Activated CD4-positive, CD25-positive, alpha-beta regulatory T cell treated with anti-CD3 and anti-CD28 coated beads, Interleukin-2, amount 50 U/mL, for 16 hours (primary cell): ENCODE measurements around the gene ATP1A1.

Experiments used
- DNase-seq: peaks from one replicate; pipeline ENCODE4 v3.0.0-alpha.2; 2020; ENCODE audit warnings: low read depth, low spot score

ATP1A1 gene

GRCh38 chr1:116345011-116345410, 28.0 kb upstream of the ATP1A1 start:
- no peak for DNase-seq

DNA sequence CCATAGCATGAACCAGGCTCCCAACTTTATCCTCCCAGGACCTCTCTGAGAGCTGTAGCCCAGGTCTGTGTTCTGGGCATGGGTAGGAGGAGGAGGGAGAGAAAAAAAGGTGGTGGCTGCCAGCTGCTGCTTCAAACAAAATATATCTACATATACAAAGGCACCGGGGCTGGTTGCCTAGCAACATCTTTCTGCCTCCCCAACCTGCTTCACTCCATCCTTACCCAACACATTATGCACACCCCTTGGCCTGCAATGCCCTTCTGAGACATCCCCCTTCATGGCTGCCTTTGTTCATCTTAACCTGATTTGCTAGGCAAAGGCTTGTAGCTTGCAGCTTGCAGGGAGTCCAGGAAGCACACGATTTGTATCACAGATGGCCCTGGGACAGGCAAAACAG, 27.2 kb upstream of the ATP1A1 start:
- DNase-seq = no peak

GRCh38 chr1:116346943-116347673, 25.9 kb upstream of the ATP1A1 start:
- DNase-seq = no peak

DNA sequence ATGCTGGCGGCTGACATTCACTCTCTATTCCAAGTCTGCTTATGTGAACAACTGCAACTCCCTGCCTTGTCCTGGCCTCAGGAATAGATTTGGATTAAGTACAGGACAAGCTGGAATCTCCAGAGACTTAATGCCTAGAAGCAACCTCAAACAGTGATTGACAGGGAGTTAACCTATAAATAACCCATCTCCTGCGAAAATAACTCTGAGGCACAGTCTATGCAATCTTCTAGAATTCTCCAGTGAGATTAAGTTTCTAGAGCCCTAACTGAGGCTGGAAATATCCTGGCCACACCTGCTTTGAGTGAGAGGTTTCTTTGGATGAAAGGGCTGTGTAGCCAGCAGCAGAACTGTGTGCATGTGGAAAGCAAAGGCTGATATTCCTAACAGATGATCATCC, 25.3 kb upstream of the ATP1A1 start:
- DNase-seq = no peak

GRCh38 chr1:116350097-116350645, 22.9 kb upstream of the ATP1A1 start:
- DNase-seq = no peak

DNA sequence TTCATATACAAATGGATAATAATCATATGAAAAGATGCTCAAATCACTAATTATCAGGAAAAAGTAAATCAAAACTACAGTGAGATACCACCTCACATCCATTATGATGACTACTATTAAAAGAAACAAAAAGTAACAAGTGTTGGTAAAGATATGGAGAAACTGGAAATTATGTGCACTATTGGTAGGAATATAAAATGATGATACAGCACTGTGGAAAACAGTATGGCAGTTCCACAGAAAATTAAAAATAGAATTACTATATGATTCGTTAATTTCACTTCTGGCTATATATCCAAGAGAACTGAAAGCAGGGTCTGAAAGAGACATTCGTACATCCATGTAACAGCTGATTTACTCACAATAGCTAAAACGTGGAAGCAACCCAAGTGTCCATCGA, 21.1 kb upstream of the ATP1A1 start:
- no peak for DNase-seq

- no peak for DNase-seq
These were observed 20.7 kb upstream of the ATP1A1 start for GRCh38 chr1:116352349-116352813.

DNA sequence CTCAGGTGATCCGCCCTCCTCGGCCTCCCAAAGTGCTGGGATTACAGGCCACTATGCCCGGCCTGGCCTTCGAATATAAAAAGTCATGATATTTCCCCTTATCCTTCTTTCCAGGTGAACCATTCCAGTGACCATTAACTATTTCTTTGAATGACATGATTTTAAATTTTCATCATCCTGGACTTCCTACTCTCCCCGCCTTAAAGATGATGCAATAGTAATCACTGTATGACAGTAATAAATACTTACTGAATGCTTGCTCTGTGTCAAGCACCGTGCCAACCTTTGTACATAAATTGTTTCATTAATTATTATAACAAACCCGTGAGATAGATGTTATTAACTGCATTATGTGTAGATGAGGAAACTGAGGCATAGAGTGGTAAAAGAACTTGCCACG, 19.9 kb upstream of the ATP1A1 start:
- DNase-seq = no peak

- DNase-seq = no peak
These were observed 17.0 kb upstream of the ATP1A1 start for GRCh38 chr1:116356067-116356466.

DNA sequence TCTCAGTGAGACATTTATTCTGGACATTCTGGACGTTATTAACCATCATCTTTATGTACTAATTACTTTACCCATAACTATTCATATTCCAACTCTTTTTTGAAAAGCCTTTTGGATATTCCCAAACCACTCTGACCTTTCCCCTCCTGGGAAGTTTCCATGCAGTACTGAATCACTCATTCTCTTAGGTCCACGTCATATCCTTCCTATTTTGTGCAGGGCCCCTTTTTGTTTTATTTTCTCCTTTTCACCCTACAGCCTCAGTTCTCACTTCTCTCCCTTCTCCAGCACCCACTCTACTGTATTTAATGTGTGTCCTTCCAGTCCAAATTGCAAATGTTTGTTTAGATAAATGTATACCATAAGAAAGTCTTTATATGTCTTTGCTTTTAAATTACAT, 16.4 kb upstream of the ATP1A1 start:
- DNase-seq = no peak

DNA sequence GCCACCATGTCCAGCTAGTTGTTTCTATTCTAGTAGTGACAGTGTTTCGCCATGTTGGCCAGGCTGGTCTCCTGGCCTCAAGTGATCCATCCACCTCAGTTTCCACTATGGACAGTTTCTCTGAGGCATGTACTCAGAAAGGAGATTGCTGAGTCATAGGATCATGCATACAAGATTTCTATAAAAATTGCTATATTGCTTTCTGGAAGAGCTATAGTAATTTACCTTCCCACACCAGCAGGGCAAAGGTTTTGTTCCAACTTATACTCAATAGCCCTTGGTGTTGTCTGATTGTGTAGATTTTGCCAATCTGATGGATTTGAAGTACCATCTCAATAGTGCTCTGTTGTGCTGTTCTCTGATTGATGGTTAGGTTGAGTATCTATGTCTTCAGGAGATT, 15.6 kb upstream of the ATP1A1 start:
- no peak for DNase-seq

DNA sequence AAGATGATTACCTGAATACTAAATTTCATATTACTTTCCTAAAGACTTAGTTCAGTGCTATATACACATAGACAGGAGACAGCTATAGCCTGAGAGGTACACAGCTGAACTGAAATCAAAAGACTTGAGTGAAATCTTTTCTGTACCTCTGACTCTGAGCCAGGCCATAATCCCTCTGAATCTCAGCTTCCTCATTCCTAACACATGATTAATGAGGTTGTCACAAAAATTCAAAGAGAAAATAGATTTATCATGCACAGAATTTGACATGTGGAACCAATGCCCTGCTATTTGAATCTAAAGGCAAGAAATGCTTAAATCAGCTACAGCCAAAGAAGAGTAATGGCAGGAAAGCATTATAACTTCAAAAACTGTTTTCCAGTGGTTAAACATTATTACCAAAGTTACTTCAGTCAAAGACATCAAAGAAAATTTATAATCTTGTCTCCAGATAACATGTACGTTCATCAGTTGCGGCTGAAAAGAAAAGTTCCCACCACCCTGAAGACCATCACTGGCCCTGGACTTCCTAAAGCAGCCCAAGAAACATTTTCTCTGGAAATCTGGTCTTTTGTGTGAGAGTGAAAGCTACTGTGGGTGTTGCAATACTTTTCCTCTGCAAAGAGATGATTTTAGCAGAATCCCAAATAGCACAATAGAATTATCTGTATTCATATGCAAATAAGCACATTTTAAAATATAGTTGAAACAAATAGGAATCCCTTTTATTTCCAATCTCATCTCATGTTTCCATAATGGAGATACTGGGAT, 13.8 kb upstream of the ATP1A1 start:
- DNase-seq = no peak

DNA sequence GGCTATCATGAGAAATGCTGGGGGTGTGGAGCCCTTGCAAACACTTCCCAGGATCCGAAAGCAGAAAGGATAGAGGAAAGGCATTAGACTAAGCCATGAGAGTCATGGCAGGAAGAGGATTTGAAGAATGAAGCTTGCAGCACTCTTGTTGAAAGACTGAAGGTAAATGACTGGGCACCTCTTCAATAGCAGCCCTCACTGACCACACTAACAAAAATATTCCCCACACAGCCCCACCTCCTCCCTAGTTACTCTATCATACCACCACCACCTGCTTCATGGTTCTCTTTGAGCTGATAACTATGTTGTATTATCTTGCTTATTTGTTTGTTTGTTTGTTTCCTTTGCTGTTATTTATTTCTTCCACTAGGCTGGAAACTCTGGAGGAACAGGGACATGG, 13.2 kb upstream of the ATP1A1 start:
- DNase-seq = no peak

- no peak for DNase-seq
These were observed 12.4 kb upstream of the ATP1A1 start for GRCh38 chr1:116360429-116361173.

DNA sequence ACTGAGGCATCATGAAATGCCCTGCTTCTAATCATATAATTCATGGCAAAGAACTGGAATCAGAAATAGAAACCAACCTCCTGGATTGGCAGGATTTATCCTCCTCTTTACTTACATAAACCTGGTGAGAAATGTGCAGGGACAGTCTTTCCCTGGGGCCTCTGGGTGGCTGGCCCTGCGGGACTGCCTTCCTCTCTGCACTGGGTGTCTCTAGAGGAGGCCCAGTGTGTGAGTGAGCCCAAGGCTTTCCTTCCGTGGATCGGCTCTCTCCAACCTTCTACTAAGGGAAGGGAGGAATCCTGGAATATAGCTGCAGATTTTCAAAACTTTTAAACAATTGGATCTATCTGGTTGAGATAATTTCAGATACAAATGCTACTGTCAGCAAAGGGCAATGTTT, 11.4 kb upstream of the ATP1A1 start:
- DNase-seq = no peak

- no peak for DNase-seq
These were observed 11.0 kb upstream of the ATP1A1 start for GRCh38 chr1:116362050-116362449.

DNA sequence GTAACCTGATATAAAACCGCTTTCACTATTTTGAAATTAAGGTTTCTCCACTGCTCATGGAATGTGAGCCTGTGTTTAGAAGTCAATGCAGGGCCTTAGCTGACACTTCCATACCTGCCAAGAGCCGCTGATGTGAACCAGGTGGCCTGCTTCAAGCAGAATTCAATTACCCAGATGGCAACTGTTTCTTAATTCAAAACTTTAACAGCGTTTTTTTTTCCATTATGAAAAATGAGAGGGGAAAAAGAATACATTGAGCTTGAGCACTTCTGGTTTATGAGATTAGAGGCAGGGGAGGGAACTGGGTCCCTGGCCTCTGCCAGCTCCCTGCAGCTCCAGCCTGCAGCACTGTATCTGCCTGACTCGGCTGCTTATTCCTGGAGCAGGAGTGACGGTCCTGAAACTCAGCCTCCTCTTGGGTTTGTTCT, 7.7 kb upstream of the ATP1A1 start:
- no peak for DNase-seq

DNA sequence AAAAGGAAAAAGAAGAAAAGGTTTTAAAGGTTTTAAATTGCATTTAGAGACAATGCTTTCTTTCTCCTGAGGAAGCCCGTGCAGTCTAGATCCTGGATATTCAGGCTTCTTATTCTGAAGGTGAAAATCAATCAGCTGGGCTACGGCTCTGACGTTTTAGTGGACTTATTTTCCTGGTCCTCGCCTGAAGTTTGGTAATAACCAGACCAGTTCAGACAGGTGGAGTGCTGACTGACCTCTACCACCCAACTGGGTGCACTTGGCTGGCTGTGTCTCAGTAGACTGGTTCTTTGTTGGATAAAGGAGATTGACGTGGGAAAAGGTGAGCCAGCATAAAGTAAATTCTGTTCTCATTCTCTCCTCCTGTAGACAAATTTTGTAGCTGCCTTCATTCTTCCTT, 7.2 kb upstream of the ATP1A1 start:
- DNase-seq = no peak

GRCh38 chr1:116367256-116367945, 5.6 kb upstream of the ATP1A1 start:
- no peak for DNase-seq

DNA sequence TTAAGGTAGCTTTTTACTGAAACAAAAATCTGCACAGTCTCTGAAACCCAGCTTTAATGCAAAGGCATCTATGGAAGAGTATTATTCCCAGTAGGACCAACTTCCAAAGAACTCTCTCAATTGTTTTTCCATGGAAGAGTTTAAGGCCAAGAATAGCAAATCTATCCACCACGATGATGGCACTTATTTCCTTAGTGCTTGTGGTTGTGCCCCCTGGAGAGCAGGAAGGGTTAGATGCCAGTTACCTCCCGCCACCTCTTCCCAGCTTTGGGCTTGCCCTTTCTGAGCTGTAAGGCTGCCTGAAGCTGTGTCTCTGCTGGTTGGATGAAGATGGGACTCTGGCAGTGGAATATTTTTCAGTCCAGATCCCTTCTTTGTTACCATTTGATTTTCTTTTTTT, 4.8 kb upstream of the ATP1A1 start:
- no peak for DNase-seq

- DNase-seq = no peak
These were observed 2.9 kb upstream of the ATP1A1 start for GRCh38 chr1:116370181-116370580.

GRCh38 chr1:116371752-116372151, 1.3 kb upstream of the ATP1A1 start:
- DNase-seq = no peak
